NAMALWA (cell line): ENCODE data around the gene RAB5IF.
"Not testable (repeated sequence)": the region's sequence is repeated elsewhere in the genome, so short reads cannot be mapped to it uniquely, and the experiment has no call there.

Experiments
- DNase-seq: peaks from one replicate; pipeline ENCODE4 v3.0.0-alpha.2; 2015; ENCODE audit warnings: low spot score

Gene RAB5IF

GRCh38 chr20:36629719-36630681 lies 24.4 kb downstream of the RAB5IF start:
- DNase-seq, result peak; percentile 37

GRCh38 chr20:36631646-36632045 lies 26.1 kb downstream of the RAB5IF start:
- no peak for DNase-seq

DNA sequence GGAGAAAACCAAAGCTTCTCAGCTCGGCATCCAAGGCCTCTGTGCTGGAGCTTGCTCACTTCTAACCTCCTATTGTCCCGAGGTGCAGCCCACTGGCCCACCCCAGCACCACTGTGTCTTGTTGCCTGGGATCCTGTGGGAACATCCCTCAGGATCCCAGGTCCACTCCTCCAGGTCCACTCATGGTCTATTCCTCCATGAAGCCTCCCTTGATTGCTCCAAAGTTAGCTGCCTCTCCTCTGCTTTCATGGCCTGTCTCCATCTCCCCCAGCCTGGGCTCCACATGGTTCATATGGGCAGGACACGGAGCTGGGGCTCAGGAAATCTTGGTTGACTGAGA lies 26.5 kb downstream of the RAB5IF start:
- DNase-seq, result no peak

GRCh38 chr20:36632487-36633284 lies 27.1 kb downstream of the RAB5IF start:
- DNase-seq, result no peak

DNA sequence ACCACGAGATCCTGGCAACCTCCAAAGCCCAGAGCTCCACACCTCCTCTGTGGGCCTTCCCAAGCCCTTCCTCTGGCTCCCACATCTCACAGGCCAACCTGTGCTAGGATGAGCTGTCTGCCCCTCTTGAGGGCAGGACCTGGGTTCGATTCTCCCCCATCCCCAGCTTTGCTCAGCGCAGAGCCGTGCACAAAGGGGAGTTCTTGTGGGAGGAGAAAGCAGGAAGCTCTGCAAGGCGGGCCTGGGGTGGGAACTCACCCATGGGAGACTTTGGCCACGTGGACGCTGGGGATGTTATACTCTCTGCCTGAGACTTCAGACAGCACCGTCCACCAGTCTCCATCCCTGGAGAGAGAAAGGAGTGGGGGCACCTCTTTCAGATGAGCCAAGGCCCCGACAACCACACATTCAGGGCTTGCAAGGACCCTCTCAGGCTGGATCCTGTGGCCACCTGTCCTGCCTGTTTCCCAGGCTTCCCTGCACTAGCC lies 27.8 kb downstream of the RAB5IF start:
- no peak for DNase-seq

DNA sequence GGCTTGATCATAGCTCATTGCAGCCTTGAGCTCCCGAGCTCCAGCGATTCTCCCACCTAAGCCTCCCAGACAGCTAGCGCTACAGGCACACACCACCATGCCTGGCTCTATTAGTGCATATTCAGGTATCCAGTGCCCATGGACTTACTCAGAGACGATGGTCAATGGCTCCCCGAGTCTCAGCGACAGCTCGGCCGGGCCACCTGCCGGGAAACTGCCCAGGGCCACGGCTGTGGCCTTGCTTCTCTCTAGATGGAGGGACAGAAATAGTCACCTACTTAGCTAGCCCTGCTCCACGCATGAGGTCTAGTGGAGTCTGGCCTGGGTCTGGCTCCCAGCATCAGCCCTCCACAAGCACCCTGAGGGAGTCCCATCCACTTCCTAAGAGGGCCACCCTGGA lies 28.8 kb downstream of the RAB5IF start:
- DNase-seq, result no peak

- DNase-seq, result not testable (repeated sequence)
Observed at GRCh38 chr20:36638876-36639400, 33.4 kb downstream of the RAB5IF start.

GRCh38 chr20:36641506-36641843 lies 35.9 kb downstream of the RAB5IF start:
- DNase-seq, result no peak

DNA sequence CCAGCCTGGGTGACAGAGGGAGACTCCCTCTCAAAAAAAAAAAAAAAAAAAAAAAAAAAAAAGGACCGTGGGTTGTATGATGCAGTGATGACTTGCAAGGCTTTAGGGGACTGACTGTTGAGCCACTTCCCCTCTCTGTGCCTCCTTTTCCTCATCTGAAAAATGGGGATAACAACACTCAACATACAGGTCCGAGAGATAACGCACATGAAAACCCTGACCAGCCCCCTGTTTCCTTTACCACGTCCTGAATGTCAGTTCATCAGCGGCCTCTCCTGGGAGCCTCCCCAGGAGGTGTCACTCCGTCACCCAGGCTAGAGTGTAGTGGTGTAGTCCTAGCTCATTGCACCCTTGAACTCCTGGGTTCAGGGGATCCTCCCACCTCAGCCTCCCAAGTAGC lies 36.6 kb downstream of the RAB5IF start:
- no peak for DNase-seq

GRCh38 chr20:36644032-36644705 lies 38.6 kb downstream of the RAB5IF start:
- DNase-seq, result no peak

- DNase-seq, result no peak
Observed at GRCh38 chr20:36644706-36645095, 39.1 kb downstream of the RAB5IF start.

DNA sequence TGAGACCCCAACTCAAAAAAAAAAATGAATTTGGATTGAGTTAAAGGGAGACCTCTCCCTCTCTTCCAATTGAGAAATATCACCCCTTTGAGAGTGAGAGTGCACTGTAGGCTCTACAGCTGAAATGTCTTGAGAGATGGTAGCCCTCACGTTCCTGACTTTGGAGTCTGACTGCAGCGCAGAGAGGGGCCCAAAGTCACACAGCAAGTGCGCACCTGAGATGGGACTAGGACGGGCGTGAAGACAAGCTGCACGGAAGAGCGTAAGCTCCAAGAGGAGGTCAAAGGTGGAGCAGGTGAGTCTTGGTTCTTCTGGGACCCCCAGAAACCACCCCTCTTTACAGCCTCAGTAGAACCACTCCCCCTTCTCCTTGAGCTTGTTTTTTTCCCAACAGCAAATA lies 39.8 kb downstream of the RAB5IF start:
- DNase-seq, result no peak

DNA sequence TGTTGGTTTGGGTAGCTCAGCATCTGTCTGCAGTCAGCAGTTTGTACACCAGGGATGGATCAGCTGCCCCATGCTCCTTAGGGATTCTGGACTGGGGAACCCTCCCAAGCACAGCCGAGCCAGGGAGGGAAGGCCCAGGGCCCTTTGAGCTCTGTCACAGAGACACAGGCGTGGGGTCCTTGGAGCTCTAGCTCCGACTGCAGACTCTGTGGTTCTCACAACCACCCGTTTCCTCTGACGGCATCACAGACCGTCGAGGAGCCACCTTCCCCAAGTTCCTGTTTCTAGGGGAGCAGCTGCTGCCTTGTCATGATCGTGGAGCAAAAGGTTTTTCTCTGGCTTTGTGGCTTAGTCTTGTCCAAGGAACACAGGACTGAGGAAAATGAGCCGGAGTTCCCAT lies 40.4 kb downstream of the RAB5IF start, which contains the start of gene SLA2:
Gene SLA2 (minus strand): TSS at position 199 of the 400 bp plus-strand sequence. CDS start 4,861 bp downstream, outside the sequence.
- DNase-seq, result peak; percentile 55

DNA sequence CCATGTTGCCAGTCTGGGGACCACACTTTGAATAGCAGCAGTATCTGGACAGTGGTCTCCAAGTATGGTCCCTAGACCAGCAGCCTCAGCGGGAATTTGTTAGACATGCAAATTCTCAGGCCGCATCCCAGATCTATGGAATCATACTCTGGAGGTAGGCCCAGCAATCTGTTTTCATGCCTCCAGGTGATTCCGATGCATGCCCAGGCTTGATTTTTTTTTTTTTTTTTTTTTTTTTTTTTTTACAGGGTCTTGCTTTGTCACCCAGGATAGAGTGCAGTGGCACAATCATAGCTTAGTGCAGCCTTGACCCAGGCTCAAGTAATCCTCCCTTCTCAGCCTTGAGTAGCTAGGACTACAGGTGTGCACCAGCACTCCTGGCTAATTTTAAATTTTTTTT lies 41.1 kb downstream of the RAB5IF start:
- no peak for DNase-seq

DNA sequence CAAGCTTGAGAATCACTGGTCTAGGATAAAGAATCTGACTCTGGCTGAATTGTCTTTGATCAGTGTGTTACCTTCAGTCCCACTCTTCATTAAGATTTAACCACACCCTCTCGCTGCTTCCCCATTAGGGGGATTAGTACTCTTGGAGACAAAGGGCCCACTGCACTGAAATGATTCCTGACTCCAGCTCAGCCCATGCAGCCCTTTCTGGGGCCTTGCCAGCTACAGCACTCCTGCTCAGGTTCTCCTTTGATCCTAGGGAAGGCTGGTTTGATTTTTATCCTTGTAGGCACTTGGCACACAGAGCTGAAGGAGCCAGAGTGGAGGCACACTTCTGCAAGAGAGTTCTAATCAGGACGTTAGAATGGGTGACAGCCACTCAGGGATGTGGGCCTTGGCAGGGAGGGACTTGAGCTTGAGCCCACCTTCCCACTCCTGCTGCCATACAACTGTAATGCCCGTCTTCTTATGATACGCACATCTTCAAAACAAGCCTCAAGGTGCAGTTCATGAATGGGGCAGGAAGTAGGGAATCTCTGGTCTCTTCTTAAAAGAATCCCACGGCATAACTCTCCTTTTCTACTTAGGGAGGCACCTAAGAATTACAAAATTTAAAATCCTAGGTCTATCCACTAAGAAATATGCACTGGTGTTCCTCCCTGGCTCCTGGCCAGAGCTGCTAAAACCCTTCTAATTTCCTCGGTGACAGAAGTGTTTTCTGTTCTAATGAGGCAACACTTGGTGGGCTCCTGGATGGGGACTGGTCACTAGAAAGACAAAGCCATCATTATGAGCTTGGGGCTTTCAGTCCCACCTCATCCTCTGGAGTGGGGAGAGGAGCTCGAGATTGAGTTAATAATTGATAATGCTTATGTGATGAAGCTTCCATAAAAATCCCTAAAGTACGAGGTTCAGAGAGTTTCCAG lies 41.9 kb downstream of the RAB5IF start:
- no peak for DNase-seq

- no peak for DNase-seq
Observed at GRCh38 chr20:36653456-36653855, 47.9 kb downstream of the RAB5IF start.

DNA sequence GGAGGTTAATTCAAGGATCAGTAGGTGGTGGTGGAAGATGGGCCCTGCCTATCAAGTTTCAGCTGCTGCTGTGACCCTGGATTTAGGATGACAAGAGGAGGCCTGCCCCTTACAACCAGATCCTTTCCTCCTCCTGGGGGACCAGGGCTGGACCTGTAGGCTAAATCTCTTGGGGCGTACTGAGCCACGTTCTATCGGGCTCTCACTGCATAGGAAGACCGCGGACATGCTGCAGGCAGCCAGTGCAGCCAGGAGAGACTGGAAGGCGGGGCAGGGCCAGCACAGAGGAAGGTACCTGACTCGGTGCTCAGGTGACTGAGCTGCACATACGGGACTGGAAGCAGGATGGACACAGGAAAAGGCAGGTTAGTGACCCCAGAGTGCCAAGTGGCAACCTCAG lies 48.9 kb downstream of the RAB5IF start:
- DNase-seq, result no peak

DNA sequence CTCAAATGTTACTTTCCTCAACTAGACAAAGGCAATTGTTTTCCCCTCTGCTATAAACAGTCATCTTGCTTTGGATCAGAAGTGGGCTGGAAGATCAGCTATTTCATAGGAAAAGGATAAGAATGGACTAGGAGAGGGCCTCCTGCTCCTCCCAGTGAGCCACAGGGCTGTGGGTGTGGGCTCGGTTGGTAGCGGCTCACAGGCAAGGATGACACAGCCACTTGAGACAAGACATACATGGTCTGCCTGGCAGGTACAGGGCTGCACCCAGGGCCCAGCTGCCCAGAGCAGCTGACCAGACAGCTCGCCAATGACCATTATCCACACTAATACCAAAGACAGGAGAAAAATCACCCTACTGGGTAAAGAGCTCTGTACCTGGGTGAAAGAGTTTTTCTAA lies 49.4 kb downstream of the RAB5IF start:
- DNase-seq, result no peak

DNA sequence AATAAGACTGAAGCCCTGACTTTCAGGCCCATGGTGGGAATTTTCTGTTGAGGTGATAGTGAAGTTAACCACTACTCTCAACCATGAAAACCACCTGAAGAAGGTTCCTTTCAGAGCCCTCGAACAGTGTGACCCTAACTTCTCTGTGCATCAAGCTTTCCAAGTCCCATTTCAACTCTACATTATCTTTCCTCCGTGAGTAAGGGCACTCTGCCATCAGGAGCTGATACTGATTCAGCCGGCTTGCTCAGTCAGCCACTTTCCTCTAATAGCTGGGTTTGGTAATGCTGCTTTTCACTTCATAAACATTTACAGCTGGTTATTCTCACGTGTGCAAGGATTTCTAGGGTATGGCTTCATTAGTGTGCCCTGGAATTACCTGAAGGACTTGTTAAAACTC lies 51.2 kb downstream of the RAB5IF start:
- no peak for DNase-seq

- DNase-seq, result no peak
Observed at GRCh38 chr20:36658300-36658699, 52.7 kb downstream of the RAB5IF start.
